Activated CD4-positive, alpha-beta T cell treated with anti-CD3 and anti-CD28 coated beads for 1 hour (primary cell): ENCODE measurements around the gene SLIT3.

ENCODE experiments used
- DNase-seq: peaks from one replicate; pipeline ENCODE4 v3.0.0-alpha.2; 2020

SLIT3 gene

DNA sequence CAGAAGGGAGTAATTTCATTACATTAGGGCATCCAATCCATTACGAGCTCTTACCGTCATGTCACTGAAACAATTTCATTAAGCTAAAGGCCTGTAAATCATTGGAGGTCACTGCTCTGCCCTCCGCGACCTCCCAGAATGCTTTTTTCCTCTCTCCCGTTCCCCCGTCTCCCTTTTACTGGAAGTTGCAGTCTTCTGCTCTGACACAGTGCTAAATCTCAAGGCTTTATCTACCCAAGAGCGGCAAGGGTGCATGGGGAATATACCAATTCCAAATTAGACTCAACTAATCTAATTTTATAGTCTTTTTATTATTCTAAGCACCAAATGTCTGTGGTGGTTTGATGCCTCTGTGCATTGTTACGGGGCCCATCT is 456.0 kb downstream of the SLIT3 start:
- DNase-seq: no peak

DNA sequence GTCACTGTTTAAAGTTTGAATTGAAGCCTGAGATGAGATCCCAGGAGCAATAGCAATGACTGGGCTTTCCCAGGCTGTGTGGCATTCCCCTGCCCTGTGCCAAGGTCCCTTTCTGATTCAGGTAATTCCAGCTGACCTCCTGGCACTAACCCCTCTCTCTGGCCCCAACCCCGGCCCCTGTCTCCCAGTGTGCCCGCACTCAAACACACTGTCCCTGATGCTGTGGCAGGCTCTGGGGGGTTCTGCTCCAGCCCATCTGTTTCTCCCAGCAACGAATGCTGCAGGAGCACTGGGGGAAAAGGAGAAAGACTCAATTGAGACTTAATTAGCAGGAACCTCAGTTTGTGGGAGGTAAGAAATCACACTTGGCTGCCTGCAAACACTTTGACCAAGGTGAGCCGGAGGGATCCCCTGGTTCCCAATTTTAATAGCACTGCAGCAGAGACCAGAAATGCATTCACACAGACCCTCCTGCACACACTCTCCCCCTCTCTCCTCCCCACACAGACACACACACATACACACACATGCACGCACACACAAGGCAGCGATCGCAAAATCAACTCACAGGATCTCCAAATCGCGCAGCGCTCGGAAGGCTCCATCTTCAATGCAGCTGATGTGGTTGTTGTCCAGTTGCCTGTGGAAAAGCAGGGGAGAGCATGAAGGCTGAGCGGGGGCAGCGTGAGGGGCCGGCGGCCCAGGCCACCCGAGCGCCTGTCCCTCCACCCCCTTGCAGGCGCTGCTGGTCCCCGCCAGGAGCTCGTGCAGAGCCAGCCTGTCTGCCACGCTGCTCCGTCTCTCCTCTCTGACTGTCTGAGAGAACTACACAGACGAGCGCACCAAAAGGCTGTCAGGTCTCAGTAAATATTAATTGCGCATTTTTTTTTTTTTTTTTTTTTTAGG is 456.7 kb downstream of the SLIT3 start:
- no peak for DNase-seq

DNA sequence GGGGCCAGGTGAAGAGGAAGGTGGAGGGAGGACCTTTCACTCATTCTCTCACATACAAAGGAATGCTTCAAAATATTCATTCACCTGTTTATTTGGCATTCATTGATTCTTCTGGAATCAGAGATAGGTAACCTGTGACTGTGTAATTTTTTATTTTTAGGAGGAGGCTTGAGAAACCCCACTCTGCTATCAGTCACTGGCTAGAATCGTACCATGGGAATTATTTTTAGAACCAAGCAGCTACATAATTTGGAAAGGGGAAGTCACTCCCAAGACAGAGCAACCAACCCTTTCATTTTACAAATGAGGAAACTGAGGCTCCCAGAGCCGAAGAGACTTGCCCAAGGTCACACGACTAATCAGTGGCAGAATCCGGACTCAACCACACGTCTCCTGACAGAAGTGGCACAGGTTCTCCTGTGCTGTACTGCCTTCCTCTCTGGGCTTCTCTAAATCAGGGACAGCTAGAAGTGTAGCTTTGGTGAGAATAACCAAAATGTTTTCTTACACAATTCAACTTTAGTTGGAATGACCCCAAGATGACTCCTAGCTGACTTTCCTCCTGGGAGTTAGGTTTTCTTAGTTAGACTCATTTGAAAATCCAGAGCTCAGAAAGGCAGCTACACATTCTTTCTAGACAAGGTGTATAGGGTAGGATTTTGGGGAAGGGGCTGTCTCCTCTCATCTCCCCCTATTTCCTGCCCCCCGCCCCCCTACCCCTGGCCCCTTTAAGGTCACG is 457.5 kb downstream of the SLIT3 start:
- DNase-seq: no peak

DNA sequence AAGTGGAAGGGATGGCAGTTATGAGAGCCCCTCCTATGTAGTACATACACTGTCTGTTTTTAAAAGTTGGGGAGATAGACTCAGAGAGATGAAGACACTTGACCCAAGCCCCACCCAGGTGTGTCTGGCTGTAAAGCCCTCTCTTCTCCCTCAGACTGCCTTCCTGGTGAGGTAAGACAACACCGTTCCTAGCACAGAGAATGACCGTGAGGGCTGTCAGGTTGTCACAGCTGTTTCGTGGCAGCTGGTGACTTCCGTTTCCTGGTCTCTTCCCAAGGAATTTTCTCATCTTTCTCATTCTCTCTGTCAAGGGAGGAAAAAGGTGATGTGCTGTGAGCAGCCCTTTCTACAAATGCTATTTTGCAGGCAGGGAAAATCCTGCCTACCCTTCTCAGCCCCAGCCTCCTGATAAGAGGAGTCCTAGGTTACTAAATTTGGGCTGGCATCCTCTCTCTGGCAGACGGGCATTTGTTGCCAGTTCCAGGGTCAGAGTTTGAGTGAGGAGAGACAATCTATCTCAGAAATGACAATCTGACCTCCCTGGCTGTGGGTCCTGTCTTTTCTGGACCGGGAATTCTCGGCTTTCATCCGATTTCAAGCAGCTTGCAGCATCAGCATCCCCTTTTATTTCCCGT is 458.3 kb downstream of the SLIT3 start:
- DNase-seq: no peak

DNA sequence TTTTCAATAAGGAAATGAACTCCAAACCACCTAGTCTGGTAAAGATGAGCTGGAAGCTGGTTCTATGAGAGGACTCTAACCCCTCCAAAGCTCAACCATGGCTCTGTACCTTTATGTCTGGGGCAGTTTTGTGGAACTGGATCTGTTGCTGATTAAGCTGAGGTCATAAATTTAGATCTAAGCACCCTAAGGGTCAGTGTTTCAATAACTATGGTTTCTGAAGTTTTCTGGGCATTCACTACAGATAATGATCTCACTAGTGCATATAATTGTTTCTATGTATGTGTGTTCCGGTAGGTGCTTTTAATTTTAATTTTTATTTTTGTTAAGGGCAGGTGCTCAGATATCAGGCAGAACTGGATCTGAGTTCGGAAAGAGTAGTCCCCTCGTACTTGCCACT is 463.1 kb downstream of the SLIT3 start:
- DNase-seq: no peak

DNA sequence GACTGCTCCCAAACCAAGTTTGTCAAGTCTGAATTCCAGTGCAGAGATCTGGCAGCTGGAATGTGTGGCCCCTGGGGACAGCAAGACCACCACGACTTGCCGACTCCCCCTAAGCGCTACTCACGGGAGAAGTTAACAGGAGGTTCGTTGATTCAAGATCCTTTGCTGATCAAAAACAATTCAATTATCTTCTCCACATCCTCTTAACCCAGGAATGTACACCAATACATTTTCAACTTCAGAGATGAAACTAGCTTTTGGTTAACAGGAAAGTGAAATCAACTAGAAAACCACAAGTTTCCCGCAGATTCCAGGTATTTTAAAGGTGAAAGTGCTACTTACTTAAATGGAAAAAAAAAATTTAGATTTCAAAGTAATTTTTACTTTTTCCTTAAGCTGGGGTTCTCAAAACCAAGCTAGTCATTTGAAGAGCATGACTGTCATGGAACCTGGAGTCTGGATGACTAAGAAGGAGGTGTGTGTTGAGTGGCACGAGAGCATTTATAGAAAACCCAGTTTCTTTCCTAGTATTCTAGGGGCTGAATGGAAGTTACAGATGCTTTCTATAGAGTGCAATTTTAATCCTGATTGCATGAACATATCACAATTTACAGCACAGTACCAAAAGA is 464.2 kb downstream of the SLIT3 start:
- DNase-seq: no peak

DNA sequence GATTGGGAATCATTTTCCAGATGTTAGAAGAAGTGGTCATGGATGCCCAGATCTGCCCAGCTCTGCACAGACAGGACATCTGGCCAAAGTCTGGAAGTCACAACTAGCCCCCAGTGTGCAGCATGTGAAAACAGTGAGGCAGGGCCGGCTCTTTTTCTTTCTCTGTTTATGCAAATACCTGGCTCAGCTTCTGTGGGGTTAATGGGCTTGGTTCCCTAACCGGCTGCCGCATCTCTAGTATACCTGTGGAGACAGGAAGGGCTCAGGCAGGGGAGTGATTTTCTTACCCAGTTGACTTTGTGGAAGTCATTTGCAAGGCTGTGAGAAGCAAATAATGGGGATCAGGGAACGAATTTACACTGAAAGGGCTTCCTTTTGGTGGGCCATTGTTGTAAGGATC is 467.0 kb downstream of the SLIT3 start:
- DNase-seq: no peak

DNA sequence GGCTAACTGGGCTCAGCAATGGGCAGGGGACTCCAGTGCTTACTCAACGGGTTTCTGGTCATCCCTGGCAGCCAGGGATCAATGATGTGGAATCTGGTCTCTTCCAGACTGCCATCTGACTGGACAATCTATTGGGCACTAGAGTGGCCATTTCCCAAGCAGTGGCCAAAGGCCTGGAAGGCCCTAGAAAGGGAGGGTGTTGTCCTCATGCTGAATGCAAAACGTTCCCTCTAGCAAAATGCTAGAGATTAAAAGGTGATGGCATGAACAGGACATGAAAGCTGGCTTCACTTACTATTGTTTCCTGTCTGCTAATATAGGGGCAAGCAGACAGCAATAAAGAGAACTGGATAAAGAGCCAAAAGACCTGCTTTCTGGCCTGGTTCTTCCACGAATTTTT is 467.6 kb downstream of the SLIT3 start:
- no peak for DNase-seq

DNA sequence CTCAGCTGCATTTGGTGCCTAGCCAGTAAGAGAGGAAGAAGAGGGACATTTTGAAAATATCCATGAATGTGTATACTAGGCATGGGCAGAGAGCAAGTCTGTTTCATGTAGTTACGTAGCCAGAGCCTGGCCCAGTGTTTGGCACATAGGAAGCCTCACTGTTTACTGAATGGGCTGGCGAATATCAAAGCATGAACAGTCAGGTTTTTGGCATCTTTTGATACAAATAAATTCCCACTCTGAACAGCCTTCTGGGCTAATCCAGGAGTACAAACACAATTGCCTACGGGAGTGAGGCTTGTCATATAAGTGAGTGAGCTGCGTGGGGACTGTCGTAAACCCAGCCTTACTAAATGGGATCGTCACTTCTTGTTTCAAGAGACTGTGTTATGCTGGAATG is 468.6 kb downstream of the SLIT3 start:
- no peak for DNase-seq

DNA sequence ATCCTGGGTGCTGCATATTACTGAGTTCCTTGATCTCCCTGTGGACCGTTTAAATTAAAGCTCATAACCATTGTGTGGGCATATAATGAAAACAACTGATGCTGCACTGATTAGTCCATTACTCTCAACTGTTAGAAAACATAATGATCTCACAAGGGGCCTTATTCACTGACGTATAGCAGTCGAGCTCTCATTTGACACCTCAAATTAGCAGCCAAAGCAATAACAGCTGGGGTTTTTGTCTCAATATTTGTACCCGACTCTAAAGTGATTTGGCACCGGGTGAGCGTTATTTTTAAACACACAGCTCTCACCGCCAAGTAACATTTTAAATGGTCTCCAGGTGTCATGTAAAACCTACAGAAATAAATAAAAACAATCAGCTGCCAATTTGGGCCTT is 469.6 kb downstream of the SLIT3 start:
- no peak for DNase-seq

DNA sequence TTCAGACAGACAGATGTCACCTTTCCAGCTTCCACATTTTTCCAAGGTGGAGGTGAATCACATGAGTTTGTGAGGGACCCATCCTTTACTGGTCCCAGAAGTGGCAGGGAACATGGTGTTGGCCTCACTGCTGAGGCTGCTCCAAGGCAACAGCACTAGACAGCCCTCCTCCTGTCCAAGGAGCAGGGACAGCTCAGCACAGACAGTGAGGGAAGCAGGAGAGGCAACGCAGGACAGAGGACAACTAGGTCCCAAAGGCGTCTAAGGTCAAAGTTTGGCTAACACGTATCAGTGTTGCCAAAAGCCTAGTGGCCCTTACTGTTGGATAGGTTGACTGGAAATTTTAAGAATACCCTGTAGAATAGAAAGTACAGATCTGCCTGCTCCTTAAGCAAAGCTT is 470.1 kb downstream of the SLIT3 start:
- no peak for DNase-seq

DNA sequence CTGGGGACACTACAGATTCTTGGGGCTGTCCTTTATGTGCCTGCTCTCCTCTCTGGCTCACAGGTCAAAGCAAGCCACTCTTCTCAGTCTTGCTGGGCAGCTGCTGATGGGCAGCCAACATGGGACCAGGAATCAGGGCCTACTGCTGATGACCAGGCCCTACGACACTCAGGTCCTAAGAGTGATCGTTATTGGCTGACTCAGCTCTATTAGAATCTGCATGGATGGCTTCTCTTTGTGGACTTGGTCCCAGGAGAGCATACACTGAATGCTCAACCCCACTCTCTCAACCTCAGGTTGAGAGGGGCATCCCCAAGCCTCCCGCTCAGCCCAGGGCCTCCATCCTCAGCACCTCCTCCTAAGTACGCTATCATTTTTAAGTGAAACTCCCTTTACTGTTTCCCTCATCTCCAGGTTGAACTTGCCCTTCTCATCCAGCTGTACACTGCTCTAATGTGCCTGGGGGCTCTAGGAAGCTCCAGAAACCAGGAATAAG is 471.0 kb downstream of the SLIT3 start:
- DNase-seq: no peak

DNA sequence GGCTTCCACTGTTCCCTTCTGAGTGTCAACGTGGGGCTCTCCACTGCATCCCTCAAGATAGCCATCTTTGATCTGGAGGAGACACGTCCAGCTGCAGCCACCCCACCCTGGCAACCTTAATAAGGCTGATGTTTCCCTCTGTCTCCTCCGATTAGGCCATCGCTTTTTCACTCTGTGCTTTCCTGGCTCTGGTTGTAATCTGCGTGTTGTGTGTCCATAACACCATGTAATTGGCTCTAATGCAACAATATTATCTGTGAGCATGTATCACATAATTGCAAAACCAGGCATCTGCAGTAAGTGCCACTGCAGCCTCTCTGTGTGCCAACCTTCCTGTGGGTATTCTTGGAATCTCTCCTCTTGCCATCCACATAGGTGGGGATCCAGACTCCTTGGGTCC is 471.9 kb downstream of the SLIT3 start:
- DNase-seq: no peak

DNA sequence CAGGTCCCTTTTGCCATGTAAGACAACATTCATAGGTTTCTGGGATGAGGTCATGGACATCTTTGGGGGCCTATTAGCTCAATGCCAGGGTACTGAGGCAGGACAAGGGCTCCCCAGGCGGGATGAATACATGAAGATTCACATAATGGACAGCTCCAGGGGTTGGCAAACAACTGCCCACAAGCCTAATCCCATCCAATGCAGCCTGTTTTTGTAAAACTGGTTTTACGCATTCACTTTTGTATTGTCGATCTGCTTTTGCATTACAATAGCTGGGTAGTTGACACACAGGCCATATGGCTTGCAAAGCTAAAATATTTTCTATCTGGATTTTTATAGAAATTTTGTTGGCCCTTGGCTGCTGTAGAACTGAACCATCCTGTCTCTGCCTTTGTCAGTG is 473.3 kb downstream of the SLIT3 start:
- DNase-seq: no peak

DNA sequence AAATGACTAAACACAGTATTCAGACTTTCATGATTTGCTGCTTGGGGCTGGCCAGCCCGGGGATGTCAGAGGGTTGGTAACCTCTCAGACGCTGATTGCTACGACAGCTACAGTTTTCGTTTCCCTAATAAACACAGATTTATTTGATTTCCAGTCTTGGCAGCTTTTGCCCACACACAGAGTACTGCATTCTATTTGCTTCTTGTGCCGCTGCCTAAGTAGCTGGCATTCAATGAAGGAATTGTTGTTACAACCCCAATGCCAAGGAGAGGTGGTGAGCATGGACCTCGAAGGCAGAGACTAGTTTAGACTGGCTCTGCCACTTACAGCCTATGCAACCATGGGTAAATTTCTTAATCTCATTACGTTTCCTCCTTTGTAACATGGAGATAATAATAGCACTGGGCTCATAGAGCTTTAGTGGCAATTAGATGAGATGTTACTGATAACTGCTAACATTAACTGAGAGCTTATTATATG is 474.7 kb downstream of the SLIT3 start:
- no peak for DNase-seq

DNA sequence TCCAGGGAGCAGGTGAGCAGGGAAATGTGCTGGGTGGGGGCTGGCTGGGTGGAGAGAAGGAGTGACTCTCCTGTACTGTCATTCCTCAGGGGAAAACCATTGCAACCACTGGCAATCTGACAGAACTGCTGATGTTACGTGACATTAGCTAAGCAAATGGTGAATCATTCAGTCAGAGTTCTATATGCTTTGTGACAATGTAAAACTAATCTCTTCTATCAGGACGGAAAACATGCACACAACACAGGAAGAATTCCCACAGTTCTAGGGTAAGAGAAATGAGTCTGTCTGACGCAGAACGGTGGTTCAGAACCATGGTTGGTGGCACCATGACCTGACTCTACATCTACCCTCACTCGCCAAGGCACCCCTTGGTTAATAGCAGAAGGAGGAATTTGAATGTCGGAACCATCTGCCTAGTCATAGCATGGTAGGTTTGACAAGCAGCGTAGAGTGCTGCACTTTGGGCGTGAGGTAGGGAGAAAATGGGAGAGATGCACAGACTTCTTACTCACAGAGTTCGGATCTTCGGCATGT is 478.1 kb downstream of the SLIT3 start:
- DNase-seq: no peak

DNA sequence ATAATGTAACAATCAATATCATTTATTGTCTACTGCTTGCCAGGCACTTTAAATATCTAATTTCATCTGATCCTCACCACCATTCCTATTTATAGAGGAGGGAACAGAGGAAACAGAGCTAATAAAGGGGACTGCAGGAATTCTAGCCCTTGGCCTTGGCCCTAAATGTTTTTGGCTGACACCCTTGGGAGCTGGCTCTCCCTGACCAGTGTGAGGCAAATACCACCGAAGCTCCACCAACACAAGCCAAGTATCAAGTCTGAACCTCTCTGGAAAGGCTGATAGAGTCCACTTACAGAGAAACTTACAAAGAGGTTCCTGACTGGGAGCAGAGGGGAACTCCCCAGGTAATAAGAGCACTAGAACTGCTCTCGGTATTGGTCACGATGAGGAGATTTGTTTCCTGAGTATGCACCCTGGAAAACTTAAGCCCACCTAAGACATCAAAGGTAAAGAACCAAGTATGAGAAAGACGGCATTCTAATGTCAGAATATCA is 478.6 kb downstream of the SLIT3 start:
- DNase-seq: no peak

DNA sequence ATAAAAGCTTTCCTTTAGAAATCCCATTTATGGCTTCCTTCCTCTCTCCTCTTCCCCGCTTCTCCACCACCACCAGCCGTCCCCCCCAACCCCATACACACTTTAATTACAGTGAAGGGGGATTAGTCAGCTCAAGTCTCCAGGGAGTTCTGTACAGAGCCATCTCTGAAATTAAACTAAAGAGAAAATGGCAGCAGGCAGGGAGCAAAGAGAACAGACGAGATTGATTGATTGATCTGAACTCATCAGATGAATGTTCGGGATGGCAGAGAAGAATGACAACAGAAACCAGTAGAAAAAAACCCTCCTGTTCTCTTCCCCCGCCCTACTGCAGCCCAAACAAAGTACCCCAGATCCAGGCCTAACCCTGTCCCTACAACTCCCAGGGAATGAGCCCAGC is 480.1 kb downstream of the SLIT3 start:
- no peak for DNase-seq

DNA sequence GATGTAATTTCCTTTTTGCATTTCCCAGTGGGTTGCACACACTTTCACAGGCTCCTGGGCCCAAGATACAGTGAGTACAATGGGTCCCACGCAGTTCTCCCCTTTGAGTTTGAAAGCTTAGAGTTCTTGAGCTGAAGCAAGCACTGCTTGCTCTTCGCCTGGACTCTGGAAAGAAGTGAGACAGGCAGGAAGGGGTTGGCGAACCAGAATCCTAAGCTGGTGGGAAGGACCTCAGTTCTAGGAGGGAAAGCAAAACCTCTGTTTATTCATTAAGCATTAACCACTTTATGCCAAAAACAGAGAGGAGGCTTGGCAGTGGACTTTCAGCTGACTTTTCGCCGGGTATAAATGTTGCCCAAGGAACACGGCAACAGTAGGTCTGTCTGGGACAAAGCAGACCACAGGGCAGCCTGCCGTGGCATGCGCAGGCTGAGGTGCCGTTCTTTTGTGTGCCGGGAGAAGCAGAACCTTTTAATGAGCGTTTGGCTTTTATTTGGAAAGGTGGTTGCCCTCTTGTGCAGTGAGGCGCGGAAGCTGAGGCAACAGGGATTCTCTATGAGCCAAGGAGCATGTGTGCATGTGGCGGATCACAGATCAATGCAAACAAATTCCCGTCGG is 481.8 kb downstream of the SLIT3 start:
- no peak for DNase-seq

DNA sequence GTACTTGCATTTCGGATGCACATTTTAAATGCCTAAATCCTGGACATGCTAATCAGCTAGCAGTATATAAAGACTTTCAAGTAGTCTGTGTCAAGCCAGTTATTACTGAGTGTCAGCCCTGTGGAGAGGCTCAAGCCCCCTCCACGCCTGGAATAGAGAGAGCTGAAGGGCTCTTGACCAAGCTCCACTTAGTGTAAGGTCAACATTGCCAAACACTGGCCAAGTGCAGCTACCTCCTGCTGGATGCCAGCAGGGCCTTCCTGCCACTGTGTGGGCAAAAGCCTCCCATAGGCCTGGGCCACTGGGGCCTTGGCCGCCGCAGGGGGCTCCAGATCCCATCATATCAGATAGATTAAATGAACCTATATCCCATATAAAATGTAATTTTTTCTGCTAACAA is 482.4 kb downstream of the SLIT3 start:
- no peak for DNase-seq

DNA sequence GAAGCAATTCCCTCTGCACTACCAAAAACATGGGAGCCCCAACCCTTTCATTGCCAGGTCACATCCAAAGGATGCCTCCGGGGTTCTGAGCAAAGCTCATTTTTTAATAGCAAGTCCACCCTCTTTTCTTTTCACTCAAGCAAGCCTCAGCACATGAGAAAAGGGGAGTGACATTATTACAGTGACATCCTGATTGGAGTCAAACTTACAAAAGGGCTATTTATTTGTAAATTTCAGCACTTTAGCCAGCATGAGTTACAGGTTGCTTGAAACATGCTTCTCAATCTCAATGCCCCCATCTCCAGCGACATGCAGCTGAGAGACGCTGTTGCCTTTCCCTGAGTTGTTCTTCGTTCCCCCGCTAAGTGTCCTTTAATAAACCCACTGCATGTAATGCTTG is 483.3 kb downstream of the SLIT3 start:
- no peak for DNase-seq

DNA sequence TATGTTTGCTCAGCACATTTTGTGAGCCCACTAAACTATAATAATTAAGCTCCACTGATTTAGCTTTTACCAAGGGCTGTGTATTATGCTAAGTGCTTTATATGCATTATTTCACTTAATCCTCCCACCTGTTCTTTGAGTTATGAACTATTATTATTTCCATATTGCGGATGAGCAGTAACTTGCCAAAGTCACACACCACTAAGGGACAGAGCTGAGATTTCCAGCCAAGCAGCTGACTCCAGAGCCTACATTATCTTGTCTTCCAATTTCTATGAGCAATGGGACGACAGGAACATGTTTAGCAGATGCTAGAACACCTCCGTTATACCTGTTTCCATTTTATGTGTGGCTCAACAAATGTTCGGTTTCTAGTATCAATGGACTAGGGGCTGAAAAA is 484.3 kb downstream of the SLIT3 start:
- DNase-seq: no peak
